Type B pancreatic cell (in vitro differentiated cells): ENCODE measurements around the gene TJP2. TPM values are rescaled to one million over a fixed set of nuclear protein-coding genes. Genes with fewer than 3 reads are reported as not detected.

Experiments used
- DNase-seq: peaks from one replicate; pipeline ENCODE4 v3.0.0; 2021; ENCODE audit warnings: mixed read lengths; ENCODE audit not compliant: unreplicated experiment; ENCODE audit errors: extremely low spot score
- H3K27ac Mint-ChIP-seq: 2 replicates; pipeline ENCODE4 v1.8.0; 2021; ENCODE audit warnings: mild to moderate bottlenecking, mixed read lengths
- H3K27me3 Mint-ChIP-seq: 2 replicates; pipeline ENCODE4 v1.8.0; 2021; ENCODE audit warnings: mixed read lengths
- H3K36me3 Mint-ChIP-seq: 2 replicates; pipeline ENCODE4 v1.8.0; 2021; ENCODE audit warnings: mixed read lengths
- H3K4me1 Mint-ChIP-seq: one replicate; pipeline ENCODE4 v1.8.0; 2021; ENCODE audit warnings: mixed read lengths; ENCODE audit not compliant: unreplicated experiment
- H3K4me3 Mint-ChIP-seq: 2 replicates; pipeline ENCODE4 v1.8.0; 2021; ENCODE audit warnings: mild to moderate bottlenecking, mixed read lengths
- H3K9me3 Mint-ChIP-seq: 2 replicates; pipeline ENCODE4 v1.8.0; 2021; ENCODE audit warnings: mixed read lengths
- CTCF ChIP-seq: fragments of 200-600 bp; sonication (generic); conservative IDR thresholded peaks from 2 replicates; pipeline ENCODE4 v1.5.0; 2021; ENCODE audit warnings: antibody characterized with exemption, mild to moderate bottlenecking
- total RNA-seq: library from RNA; stranded (reverse); gene quantifications from 2 replicates; pipeline ENCODE4 v1.2.1, GENCODE V29; 2021; ENCODE audit warnings: low replicate concordance

The TJP2 gene
- total RNA-seq, 1 donor from 2014 or later: 85.2 TPM

GRCh38 chr9:69141851-69142250 is 32.2 kb upstream of the TJP2 start:
- H3K4me1 Mint-ChIP-seq: peaks cover 30% of the 10 kb centered on the region

GRCh38 chr9:69143291-69143690 is 30.8 kb upstream of the TJP2 start:
- no peak for TF ChIP-seq CTCF
- Mint-ChIP-seq H3K27ac (no peak overlapping the region), H3K4me3 (no peak overlapping the region), H3K27me3 (no peaks in the 10 kb centered on the region), H3K4me1 (peaks cover 30% of the 10 kb centered on the region), H3K9me3 (no peaks in the 10 kb centered on the region), H3K36me3 (no peaks in the 10 kb centered on the region)
- DNase-seq: no peak

More at GRCh38 chr9:69141851-69142250, 32.2 kb upstream of the TJP2 start:
- no peak for TF ChIP-seq CTCF
- no peaks in the 10 kb centered on the region for H3K9me3 Mint-ChIP-seq
- peak overlapping the region; percentile 25 for H3K27ac Mint-ChIP-seq
- H3K36me3 Mint-ChIP-seq: peaks cover 8% of the 10 kb centered on the region
- no peak overlapping the region for H3K4me3 Mint-ChIP-seq
- DNase-seq: no peak
- H3K27me3 Mint-ChIP-seq: no peaks in the 10 kb centered on the region

GRCh38 chr9:69145144-69145715 is 28.8 kb upstream of the TJP2 start:
- no peaks in the 10 kb centered on the region for H3K9me3 Mint-ChIP-seq
- DNase-seq: no peak
- H3K4me3 Mint-ChIP-seq: no peak overlapping the region
- H3K27ac Mint-ChIP-seq: no peak overlapping the region
- no peaks in the 10 kb centered on the region for H3K36me3 Mint-ChIP-seq
- TF ChIP-seq CTCF: no peak
- no peaks in the 10 kb centered on the region for H3K27me3 Mint-ChIP-seq
- peaks cover 37% of the 10 kb centered on the region for H3K4me1 Mint-ChIP-seq

GRCh38 chr9:69147041-69147834 is 26.8 kb upstream of the TJP2 start:
- TF ChIP-seq CTCF: no peak
- Mint-ChIP-seq H3K4me1 (peaks cover 32% of the 10 kb centered on the region), H3K27me3 (no peaks in the 10 kb centered on the region), H3K36me3 (peaks cover 12% of the 10 kb centered on the region), H3K4me3 (no peak overlapping the region), H3K9me3 (no peaks in the 10 kb centered on the region), H3K27ac (no peak overlapping the region)
- DNase-seq: peak; percentile 16

- no peaks in the 10 kb centered on the region for H3K27me3 Mint-ChIP-seq
- peak; percentile 20 for DNase-seq
- H3K36me3 Mint-ChIP-seq: peaks cover 12% of the 10 kb centered on the region
- TF ChIP-seq CTCF: peak; percentile 38
- no peaks in the 10 kb centered on the region for H3K9me3 Mint-ChIP-seq
- H3K4me1 Mint-ChIP-seq: peaks cover 24% of the 10 kb centered on the region
- H3K27ac Mint-ChIP-seq: peak overlapping the region; percentile 64
- peak overlapping the region; percentile 27 for H3K4me3 Mint-ChIP-seq
Observed at GRCh38 chr9:69149321-69149807, 24.7 kb upstream of the TJP2 start.
